Measurements from ENCODE around the gene ADAM12. TPM values are rescaled to one million over a fixed set of nuclear protein-coding genes. Genes with fewer than 3 reads are reported as not detected.

Gene ADAM12
- total RNA-seq, 2 donors from 2014 or later: 0.14 to 1.9 TPM

DNA sequence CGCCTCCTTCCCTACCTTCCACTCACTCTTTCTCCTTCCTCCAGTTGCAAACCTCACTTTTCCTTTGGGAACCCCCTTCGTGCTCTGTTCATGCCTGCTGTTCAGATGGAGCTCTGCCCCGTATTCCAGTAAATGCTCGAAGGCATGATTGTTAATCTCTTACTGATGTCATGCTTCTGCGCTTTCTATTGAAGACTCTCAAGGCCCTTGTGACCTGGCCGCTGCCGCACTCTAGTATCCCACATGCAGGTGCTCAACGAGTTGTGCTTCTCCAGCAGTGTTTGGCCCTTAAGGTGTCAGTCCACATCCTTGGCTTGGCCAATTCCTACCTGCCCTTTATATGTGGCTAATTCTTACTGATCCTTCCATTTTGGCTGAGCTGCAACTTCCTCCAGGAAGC, 158.6 kb downstream of the ADAM12 start:
- 86% methylated on average over 8 of the region's 8 CpGs for WGBS
- intact Hi-C loops (cut with DNase I): no loop called here
- no peak for DNase-seq (ENCODE audit: low spot score)
- Histone ChIP-seq H3K27me3 (replicated peaks; ENCODE audit: insufficient read depth) (no peaks in the 10 kb centered on the region), H3K9me3 (no peaks in the 10 kb centered on the region), H3K27ac (no peak overlapping the region), H3K36me3 (no peaks in the 10 kb centered on the region), H3K4me1 (replicated peaks) (no peaks in the 10 kb centered on the region), H3K4me3 (no peak overlapping the region)
- no peak for TF ChIP-seq POLR2AphosphoS5 (IDR thresholded peaks at IDR 0.05)
- TF ChIP-seq POLR2A (IDR thresholded peaks at IDR 0.05): no peak
- TF ChIP-seq CTCF (IDR thresholded peaks at IDR 0.05): no peak

- H3K4me1 ChIP-seq (replicated peaks): no peaks in the 10 kb centered on the region
- DNase-seq (ENCODE audit: low spot score): no peak
- intact Hi-C loops (cut with DNase I): no loop called here
- H3K27ac ChIP-seq: no peak overlapping the region
- WGBS: 75% methylated on average over 2 of the region's 2 CpGs
- H3K36me3 ChIP-seq: no peaks in the 10 kb centered on the region
- H3K9me3 ChIP-seq: no peaks in the 10 kb centered on the region
- TF ChIP-seq CTCF (IDR thresholded peaks at IDR 0.05): no peak
- no peak for TF ChIP-seq POLR2AphosphoS5 (IDR thresholded peaks at IDR 0.05)
- TF ChIP-seq POLR2A (IDR thresholded peaks at IDR 0.05): no peak
- H3K4me3 ChIP-seq: no peak overlapping the region
- H3K27me3 ChIP-seq (replicated peaks; ENCODE audit: insufficient read depth): no peaks in the 10 kb centered on the region
Measured at GRCh38 chr10:126227762-126228134, 160.5 kb downstream of the ADAM12 start.

DNA sequence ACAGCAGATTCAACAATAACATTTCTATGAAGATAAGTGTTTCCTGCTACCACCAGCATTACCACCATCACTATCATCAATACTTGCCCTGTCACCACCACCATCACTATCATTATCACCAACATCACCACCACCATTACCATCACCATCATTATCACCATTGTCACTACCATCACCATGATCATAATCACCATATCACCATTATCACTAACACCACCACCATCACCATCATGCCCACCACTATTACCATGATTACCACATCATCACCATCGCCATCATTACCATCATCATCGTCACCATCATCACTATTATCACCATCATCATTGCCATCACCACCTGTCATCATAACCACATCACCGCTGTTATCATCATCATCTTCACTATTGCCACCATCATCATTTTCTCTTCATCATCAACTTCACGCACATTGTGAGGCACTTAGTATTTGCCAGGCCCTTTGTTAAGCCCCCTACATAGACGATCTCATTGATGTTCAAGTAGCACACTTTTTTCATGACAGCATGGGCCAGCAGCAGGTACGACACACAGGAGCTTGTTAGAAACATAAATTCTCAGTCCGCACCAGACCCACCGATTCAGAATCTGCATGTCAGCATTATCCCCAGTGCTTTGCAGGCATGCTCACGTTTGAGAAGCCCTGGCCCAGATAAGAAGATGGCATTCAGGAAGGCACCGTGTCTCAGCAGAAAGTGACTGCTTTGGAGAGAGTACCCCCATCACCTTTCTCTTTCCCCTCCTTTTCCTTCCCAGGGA, 161.1 kb downstream of the ADAM12 start:
- no peak overlapping the region for H3K27ac ChIP-seq
- 97% methylated on average over 10 of the region's 10 CpGs for WGBS
- H3K27me3 ChIP-seq (replicated peaks; ENCODE audit: insufficient read depth): no peaks in the 10 kb centered on the region
- no peak for DNase-seq (ENCODE audit: low spot score)
- no peaks in the 10 kb centered on the region for H3K9me3 ChIP-seq
- no peaks in the 10 kb centered on the region for H3K36me3 ChIP-seq
- no peaks in the 10 kb centered on the region for H3K4me1 ChIP-seq (replicated peaks)
- TF ChIP-seq POLR2A (IDR thresholded peaks at IDR 0.05): no peak
- TF ChIP-seq CTCF (IDR thresholded peaks at IDR 0.05): no peak
- no peak for TF ChIP-seq POLR2AphosphoS5 (IDR thresholded peaks at IDR 0.05)
- intact Hi-C loops (cut with DNase I): no loop called here
- H3K4me3 ChIP-seq: no peak overlapping the region

DNA sequence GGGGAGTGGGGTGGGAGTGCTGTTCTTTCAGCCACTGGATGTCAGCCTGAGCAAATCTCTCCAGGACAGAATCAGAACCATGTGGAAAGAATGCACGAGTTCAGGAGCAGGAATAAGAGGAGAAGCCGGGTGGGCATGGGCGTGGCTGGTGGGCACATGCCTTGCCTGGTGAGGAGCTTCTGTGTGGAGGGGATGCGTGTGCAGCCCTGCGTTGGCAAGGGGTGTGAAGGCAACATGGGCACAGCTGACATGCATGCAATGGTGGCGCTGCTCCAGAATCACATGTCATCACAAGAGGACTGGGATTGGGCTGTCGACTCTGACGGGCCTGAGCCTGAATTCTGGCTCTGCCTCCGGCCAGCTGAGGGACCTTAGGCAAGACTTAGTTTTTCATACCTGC, 162.1 kb downstream of the ADAM12 start:
- no peak for TF ChIP-seq CTCF (IDR thresholded peaks at IDR 0.05)
- TF ChIP-seq POLR2A (IDR thresholded peaks at IDR 0.05): no peak
- TF ChIP-seq POLR2AphosphoS5 (IDR thresholded peaks at IDR 0.05): no peak
- Histone ChIP-seq H3K36me3 (no peaks in the 10 kb centered on the region), H3K4me3 (no peak overlapping the region), H3K27me3 (replicated peaks; ENCODE audit: insufficient read depth) (no peaks in the 10 kb centered on the region), H3K4me1 (replicated peaks) (no peaks in the 10 kb centered on the region), H3K27ac (no peak overlapping the region), H3K9me3 (no peaks in the 10 kb centered on the region)
- WGBS: 82% methylated on average over 9 of the region's 9 CpGs
- intact Hi-C loops (cut with DNase I): no loop called here
- no peak for DNase-seq (ENCODE audit: low spot score)

DNA sequence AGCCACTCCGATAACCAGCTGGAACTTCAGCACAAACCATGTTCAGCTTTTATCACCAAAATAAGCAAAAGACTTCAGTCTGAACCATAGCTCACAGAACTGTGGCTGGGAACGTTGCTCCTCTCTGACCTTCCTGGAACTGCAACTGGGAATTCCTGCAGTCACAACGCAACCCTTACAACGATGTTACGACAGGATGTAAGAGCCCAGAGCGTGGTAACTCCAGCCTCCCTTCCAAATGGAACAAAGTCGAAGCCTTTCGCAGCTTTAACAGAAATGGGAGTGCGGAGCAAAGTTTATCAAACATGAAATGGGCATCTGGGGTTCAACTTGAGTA, 162.6 kb downstream of the ADAM12 start:
- H3K27ac ChIP-seq: no peak overlapping the region
- no peaks in the 10 kb centered on the region for H3K4me1 ChIP-seq (replicated peaks)
- no peak for TF ChIP-seq CTCF (IDR thresholded peaks at IDR 0.05)
- TF ChIP-seq POLR2A (IDR thresholded peaks at IDR 0.05): no peak
- TF ChIP-seq POLR2AphosphoS5 (IDR thresholded peaks at IDR 0.05): no peak
- no peak for DNase-seq (ENCODE audit: low spot score)
- no peaks in the 10 kb centered on the region for H3K9me3 ChIP-seq
- H3K36me3 ChIP-seq: no peaks in the 10 kb centered on the region
- WGBS: 77% methylated on average over 9 of the region's 9 CpGs
- H3K27me3 ChIP-seq (replicated peaks; ENCODE audit: insufficient read depth): no peaks in the 10 kb centered on the region
- H3K4me3 ChIP-seq: no peak overlapping the region
- intact Hi-C loops (cut with DNase I): no loop called here

Measured in prostate gland (tissue), 2 donors.